HG03280 (cell line): ENCODE results near the gene ZNF574.

Source experiments
- ATAC-seq: cut with Tn5 transposase; IDR thresholded peaks from one replicate; pipeline ENCODE4 v1.9.1; 2021; ENCODE audit warnings: mild to moderate bottlenecking, moderate library complexity; ENCODE audit not compliant: unreplicated experiment

Gene ZNF574

DNA sequence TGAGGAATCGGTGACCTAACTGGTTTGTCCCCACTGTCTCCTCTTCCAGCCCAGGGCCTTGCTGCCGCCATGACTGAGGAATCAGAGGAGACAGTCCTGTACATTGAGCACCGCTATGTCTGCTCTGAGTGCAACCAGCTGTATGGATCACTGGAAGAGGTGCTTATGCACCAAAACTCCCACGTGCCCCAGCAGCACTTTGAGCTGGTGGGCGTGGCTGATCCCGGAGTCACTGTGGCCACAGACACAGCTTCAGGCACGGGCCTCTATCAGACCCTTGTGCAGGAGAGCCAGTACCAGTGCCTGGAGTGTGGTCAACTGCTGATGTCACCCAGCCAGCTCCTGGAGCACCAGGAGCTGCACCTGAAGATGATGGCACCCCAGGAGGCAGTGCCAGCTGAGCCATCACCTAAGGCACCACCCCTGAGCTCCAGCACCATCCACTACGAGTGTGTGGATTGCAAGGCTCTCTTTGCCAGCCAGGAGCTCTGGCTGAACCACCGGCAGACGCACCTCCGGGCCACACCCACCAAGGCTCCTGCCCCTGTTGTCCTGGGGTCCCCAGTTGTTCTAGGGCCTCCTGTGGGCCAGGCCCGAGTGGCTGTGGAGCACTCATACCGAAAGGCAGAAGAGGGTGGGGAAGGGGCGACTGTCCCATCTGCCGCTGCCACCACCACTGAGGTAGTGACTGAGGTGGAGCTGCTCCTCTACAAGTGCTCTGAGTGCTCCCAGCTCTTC is 2.7 kb downstream of the ZNF574 start:
- ATAC-seq = no peak

DNA sequence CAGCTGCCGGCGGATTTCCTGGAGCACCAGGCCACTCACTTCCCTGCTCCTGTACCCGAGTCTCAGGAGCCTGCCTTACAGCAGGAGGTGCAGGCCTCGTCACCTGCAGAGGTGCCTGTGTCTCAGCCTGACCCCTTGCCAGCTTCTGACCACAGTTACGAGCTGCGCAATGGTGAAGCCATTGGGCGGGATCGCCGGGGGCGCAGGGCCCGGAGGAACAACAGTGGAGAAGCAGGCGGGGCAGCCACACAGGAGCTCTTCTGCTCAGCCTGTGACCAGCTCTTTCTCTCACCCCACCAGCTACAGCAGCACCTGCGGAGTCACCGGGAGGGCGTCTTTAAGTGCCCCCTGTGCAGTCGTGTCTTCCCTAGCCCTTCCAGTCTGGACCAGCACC is 3.3 kb downstream of the ZNF574 start:
- no peak for ATAC-seq

DNA sequence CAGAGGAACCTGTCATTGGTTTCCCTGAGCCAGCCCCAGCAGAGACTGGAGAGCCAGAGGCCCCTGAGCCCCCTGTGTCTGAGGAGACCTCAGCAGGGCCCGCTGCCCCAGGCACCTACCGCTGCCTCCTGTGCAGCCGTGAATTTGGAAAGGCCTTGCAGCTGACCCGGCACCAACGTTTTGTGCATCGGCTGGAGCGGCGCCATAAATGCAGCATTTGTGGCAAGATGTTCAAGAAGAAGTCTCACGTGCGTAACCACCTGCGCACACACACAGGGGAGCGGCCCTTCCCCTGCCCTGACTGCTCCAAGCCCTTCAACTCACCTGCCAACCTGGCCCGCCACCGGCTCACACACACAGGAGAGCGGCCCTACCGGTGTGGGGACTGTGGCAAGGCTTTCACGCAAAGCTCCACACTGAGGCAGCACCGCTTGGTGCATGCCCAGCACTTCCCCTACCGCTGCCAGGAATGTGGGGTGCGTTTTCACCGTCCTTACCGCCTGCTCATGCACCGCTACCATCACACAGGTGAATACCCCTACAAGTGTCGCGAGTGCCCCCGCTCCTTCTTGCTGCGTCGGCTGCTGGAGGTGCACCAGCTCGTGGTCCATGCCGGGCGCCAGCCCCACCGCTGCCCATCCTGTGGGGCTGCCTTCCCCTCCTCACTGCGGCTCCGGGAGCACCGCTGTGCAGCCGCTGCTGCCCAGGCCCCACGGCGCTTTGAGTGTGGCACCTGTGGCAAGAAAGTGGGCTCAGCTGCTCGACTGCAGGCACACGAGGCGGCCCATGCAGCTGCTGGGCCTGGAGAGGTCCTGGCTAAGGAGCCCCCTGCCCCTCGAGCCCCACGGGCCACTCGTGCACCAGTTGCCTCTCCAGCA is 4.2 kb downstream of the ZNF574 start:
- ATAC-seq = no peak

DNA sequence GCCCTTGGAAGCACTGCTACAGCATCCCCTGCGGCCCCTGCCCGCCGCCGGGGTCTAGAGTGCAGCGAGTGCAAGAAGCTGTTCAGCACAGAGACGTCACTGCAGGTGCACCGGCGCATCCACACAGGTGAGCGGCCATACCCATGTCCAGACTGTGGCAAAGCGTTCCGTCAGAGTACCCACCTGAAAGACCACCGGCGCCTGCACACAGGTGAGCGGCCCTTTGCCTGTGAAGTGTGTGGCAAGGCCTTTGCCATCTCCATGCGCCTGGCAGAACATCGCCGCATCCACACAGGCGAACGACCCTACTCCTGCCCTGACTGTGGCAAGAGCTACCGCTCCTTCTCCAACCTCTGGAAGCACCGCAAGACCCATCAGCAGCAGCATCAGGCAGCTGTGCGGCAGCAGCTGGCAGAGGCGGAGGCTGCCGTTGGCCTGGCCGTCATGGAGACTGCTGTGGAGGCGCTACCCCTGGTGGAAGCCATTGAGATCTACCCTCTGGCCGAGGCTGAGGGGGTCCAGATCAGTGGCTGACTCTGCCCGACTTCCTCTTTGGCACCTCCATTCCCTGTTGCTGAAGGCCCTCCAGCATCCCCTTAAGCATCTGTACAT is 4.9 kb downstream of the ZNF574 start:
- no peak for ATAC-seq

DNA sequence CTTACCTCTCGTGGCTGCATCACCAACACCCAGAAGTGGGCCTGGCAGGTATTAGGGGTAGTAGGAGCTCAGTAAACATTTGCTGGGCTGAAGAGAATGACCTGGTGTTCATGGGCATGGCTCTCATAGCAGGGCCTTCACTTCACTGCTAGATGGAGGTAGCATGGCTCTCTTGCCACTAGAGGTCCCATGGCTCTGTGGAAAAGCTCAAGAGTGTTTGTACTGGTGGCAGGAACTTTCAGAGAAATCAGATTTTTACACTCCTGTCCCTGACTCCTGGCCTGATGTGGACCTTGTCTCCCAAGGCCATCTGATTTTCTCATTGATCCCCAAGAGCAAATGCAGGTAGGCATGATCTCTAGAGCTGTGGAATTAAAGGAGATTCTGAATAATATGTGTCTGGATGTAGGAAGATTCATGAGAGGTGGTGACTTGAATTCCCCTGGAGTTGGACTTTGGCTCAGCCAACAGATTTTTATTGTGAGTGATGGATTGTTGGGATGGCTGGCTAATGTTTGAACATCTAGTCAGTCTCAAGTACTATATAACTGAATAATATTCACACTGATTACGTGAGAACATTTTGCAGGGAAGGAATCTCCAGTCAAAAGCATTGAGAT is 5.7 kb downstream of the ZNF574 start:
- ATAC-seq = no peak

DNA sequence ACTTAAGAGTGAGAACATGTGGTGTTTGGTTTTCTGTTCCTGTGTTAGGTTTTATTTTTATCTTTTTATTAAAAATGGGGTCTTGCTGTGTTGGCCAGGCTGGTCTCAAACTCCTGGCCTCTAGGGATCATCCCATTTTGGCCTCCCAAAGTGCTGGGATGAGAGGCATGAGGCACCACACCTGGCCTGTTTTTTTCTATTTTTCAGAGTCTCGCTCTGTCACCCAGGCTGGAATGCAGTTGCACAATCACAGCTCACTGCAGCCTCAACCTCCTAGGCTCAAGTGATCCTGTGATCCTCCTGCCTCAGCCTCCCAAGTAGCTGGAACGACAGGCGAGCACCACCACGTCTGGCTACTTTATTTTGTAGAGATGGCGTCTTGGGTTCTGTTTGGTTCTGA is 7.6 kb downstream of the ZNF574 start:
- ATAC-seq = no peak

DNA sequence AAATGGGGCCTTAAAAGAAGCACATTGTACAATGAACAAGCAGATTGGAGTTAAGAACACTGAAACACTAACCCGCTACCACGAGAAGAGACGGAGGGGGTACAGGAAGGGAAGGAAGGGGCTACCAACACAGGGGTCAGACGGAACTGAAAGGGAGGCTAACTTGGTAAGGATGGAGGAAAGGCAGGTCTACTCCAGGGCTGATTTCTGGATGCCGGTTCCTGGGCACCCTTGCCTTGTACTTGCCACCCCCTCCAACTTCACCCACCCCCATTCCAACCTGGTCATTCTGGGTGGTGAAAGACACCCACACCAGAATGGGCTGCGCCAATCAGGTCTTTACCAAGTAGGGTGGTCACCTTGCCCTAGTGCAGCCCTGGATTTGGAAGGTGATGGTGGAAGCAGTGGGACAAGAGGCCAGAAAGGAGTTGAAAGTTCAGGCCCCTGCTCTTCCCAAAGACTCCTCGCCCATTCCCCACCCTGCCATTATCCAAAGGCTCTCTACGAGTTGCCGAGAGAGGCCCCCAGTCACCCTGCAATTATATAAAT is 10.3 kb downstream of the ZNF574 start:
- no peak for ATAC-seq

DNA sequence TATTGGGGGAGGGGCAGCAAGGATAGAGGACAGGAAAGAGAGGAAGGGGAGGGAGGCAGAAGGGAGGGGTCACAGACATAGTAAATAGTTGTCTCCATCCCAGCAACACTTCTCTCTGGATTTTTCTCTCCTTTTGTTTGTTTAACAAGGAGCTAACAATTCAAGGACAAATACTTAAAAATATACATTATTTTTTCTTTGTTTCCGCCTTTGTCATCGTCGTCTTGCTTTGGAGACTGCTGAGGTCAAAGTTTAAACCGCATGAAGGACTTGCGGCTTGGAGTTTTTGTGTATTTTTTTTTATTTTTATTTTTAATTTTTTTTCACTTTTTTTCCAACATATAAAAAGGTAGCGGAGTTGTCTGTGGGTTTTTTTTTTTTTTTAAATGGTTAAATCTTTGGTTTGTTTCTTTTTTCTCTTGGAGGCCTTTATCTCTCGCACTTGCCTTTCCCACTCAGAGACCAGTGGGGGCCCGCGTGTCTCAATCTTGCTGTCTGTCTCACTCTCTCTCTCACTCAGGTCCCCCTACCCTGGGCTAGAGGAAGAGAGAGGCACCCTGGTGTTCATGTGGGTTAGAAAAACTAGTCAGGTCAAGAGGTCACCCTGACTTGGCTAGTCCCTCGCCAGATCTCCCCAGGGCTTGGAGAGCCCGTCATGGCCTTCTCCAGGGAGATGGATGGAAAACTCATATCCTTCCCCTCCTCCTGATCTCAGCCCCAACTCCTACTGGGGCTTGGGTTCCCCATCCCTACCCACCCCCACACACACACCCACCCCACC is 11.0 kb downstream of the ZNF574 start:
- ATAC-seq = no peak

DNA sequence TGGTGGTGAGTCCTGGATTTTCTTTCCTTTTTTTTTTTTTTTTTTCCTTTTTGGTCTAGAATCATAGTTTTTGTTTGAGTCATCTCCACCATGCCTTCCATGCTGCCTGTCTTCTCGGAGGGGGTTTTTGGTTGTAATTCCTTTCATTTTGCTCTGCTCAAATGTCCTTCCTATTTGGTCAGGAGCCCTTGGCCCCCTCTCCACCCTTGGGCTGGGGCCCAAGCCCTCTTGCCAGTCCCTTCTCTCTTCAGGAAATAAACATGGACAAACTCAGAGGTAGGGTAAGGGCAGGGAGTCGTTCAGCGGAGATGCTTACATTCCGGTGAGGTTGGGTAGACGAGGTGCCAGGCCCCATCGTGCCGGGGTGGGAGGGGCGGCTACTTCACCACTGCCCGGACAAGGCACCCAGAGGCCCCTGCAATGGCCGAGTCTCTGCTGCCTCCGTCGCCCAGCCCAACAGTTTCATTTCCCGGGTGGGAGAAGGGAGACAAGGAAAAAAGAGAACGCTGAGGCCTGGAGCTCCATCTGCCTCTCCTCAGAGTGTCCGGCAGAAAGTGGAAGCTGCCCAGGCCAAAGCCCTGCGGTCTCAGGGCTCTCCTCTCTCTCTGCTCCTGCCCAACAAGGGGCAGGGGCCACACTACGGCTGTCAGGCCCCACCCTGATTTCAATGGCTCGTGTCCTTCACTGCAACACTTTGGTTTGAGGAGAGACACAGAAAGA is 12.7 kb downstream of the ZNF574 start:
- no peak for ATAC-seq

DNA sequence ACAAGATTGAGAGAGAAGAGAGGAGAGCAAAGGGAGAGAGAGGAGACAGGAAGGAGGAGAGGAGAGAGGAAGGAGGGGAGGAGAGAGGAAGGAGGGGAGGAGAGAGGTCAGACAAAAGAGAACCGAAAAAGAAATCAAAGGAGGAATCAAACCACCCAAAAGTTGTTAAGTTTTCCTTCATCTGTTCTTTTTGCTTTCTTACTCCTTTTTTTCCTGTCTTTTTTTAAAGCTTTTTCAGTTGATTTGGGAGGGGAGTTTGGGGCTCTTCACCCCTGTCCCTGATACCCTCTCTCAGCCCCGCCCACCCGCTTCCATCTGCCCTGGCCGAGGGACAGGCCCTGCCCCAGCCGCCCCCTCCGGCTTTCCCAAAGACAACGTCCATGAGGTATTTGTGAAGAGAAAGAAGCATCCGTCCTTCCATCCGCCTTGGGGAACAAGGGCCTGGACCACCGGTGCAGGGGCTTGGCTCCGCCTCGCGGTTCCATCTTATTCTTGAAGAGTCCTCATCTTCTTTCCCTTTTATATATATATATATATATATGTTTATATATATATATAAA is 13.3 kb downstream of the ZNF574 start:
- ATAC-seq = no peak

DNA sequence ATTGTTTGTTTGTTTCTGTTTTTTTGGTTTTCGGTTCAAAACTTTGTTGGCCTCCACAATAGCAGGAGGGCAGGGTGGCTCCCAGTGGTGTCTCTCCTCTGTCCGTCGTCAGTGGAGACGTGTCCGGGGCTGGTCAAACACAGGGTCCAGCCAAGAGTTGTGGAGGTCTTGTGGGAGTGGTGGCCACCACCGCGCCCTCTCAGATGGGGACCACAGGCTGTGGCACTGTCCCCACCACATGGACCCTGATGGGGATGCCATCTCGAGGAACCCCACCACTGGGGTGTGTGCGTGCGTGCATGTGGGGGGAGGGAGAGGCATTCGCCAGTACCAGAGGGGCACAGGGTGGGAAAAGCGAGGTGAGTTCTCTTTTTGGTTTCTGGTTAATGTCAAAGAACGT is 13.8 kb downstream of the ZNF574 start:
- ATAC-seq = no peak

DNA sequence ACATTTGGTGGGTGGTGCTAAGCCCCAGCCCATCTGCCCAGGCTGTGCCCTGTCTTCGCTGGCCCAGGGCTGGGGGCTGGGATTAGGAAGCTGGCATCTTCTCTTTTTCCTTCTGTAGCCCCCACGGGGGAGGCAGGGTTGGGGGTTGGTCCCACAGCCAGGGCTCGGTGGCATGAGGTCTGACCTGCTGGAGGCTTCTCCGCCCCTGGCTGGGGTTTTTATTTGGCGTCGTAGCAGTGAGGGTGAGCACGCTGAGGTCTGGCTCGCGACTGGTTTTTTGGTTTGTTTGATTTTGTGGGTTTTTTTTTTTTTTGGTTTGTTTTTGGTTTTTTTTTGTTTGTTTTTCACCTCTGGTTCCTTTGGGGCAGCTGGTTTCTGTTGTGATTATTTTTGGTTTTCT is 14.7 kb downstream of the ZNF574 start:
- ATAC-seq = no peak

DNA sequence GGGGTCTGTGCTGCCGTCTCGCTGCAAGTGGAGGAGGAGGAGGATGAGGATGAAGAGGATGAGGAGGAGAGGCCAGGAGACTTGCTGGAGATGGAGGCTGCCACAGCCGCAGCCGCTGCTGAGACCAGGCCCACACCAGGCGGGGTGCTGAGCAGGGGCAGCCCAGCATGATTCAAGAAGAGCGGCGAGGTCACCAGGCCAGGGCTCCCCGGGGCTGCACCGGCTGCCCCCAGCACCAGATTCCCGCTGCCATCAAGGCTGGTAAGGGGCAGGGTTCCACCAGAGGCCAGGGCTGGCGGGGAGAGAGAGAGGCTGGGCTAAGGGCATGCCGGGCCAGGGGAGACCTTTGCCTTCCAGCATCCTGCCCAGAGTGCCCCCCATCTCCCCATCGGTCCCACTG is 15.3 kb downstream of the ZNF574 start:
- ATAC-seq = no peak

DNA sequence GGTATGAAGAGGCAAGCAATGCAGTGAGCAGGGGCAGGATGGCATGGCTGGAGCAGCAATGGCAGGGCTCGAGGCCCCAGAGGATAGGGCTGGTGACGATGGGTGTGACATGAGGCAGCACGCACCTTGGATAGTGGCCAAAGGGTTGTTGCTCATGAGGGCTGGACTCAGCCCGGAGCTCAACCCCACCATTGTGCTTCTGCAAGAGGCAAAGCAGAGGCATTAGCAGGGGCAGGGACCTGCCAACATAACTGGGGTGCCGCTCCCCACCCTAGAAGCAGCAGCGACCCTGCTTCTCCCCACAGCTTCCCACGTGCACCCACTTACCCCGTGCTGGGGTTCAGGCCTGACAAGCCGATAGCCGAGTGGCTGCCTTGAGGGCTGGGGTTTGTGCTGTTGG is 15.8 kb downstream of the ZNF574 start:
- ATAC-seq = no peak

DNA sequence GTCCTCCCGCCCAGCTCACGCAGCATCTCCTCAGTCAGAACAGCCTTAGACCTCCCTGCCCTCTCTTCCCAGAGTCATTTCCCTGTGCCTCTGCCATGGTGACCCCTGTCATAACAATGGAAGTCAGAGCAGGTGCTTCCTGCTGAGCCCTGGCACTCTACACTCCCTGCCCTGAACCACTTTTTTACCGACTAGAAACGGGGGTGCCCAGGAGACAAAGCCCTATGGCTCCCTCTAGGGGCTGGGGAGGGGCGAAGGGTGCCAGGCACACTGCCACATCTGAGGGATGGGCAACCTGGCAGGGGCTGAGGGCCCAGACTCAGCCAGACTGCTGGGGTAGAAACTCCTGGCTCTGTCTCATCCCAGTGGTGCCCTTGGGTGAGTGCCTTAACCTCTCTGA is 16.4 kb downstream of the ZNF574 start:
- ATAC-seq = no peak

DNA sequence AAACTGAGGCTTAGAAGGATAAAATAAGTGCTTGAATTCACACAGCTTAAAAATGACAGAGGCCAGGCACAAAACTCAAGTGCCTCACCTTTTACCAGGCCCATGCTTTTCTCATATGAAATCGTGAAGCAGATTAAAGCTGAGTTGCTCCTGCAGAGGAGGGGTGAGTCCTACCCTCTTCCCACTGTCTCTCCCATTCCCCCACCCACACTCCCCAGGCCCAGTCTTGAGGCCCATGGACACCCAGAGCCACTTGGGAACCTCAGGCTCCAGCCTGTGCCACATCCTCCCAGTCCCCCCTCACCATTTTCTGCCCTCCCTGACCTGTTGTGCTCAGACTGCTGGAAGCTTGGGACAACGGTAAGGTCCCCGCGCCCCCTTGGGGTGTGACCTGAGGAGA is 17.5 kb downstream of the ZNF574 start:
- no peak for ATAC-seq

DNA sequence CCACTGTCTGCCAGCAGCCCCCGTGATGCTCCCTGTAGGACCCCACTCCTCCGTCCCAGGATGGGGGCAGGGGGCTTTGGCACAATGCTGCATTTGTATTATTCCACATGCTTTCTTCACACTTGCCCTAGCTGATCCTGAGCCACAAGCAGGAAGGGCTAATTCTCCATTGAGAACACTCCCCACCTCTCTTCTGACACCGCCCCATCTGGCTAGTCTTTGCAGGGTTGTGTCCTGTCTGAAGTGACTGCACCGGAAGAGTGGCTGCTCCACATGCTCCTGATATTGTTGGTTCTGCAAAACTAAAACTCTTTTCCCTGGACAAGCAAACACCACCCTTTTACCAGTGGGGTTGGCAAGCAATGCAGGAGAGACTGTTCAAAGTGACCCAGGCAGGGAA is 18.0 kb downstream of the ZNF574 start:
- no peak for ATAC-seq

DNA sequence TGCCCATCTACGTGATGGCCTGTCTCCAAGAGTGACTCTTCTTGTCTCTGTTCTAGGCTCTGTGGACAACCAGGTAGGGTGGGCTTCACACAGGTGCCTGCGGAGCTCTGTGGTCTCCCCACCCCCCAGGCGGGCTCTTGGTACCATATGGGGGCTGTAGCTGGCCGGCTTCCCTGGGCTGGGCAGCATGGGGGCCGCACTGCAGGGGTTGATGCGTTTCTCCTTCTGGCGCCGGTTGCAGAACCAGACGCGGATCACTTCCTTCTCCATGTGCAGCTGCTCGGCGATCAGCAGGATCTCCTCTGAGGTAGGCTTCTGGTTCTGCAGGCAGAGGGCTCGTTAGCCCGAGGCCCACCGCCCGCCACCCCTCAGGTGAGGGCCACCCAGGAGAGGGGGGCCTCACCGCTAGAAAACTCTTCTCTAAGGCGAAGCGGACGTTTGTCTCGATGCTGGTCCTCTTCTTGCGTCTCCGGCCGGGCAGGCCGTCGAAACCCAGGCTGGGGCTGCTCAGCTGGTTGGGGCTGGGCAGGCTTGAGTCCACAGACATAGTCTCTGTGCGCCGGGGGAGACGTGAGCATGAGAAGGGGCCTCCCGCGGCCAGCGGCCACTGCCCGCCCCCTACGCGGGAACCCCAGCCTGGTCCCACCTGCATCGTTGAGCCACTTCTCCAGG is 19.3 kb downstream of the ZNF574 start:
- ATAC-seq = no peak

DNA sequence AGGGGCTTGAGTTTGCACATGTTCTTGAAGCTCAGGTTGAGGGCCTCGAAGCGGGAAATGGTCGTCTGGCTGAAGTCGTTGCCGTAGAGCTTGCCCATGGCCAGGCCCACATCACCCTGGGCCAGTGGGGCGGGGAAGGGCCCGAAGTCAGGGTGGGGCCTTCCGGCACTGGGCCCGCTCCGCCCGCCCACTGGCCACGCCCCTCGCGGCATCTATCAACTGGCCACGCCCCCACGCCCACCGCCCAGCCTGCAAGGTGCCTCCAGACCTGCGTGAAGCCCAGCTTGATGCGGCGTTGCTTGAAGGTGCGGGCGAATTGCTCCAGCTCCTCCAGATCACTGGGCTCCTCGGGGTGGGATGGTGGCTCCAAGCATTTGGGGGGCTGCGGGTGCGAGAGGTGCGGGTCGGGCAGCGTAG is 19.9 kb downstream of the ZNF574 start:
- no peak for ATAC-seq
